Posterior cingulate gyrus (tissue), 11 donors: Measurements from ENCODE around the gene OR4E1.
A peak's percentile ranks its signal among the peaks of the same experiment; 100 is the strongest.
"Not testable (repeated sequence)": the region's sequence is repeated elsewhere in the genome, so short reads cannot be mapped to it uniquely, and the experiment has no call there.

Experiments used
- DNase-seq, 10 donors: peaks; one replicate each; pipeline versions ENCODE4 v3.0.0 to v3.0.0-alpha.2; 2020 to 2021; ENCODE audit warnings: mixed read lengths in 3 of 10
- intact Hi-C: fragments of 100-400 bp; cut with DNase I; formaldehyde crosslinking; loops from one replicate; pipeline ENCODE4 v1.15.1; 2023

The OR4E1 gene

GRCh38 chr14:21673718-21674117 is at the start of gene OR4E1:
OR4E1 (minus strand) TSS chr14:21673818; CDS start chr14:21670935, 2,883 bp downstream.
- DNase-seq: no peak
- intact Hi-C loops: no loop called here

GRCh38 chr14:21721504-21721903 is 47.9 kb upstream of the OR4E1 start:
- intact Hi-C loops: no loop called here
- no peak for DNase-seq

- DNase-seq: no peak
- intact Hi-C loops: no loop called here
Observed at GRCh38 chr14:21719841-21720240, 46.2 kb upstream of the OR4E1 start.

- intact Hi-C loops: no loop called here
- DNase-seq: no peak
Observed at GRCh38 chr14:21714318-21714929, 40.8 kb upstream of the OR4E1 start.

- intact Hi-C loops: no loop called here
Observed at GRCh38 chr14:21712036-21712435, 38.4 kb upstream of the OR4E1 start.

GRCh38 chr14:21711360-21711961 is 37.8 kb upstream of the OR4E1 start:
- intact Hi-C loops: no loop called here
- DNase-seq: no peak

More at GRCh38 chr14:21712036-21712435, 38.4 kb upstream of the OR4E1 start:
- no peak for DNase-seq

- intact Hi-C loops: no loop called here
- no peak for DNase-seq
Observed at GRCh38 chr14:21704338-21704737, 30.7 kb upstream of the OR4E1 start.

- intact Hi-C loops: no loop called here
- no peak for DNase-seq
Observed at GRCh38 chr14:21703357-21704326, 30.0 kb upstream of the OR4E1 start.

- intact Hi-C loops: no loop called here
- no peak for DNase-seq
Observed at GRCh38 chr14:21702316-21702715, 28.7 kb upstream of the OR4E1 start.

GRCh38 chr14:21699551-21699950 is 25.9 kb upstream of the OR4E1 start:
- intact Hi-C loops: no loop called here
- no peak for DNase-seq

GRCh38 chr14:21698538-21698937 is 24.9 kb upstream of the OR4E1 start:
- DNase-seq, intact Hi-C loops: not testable (repeated sequence)

- peak in 2 of 10 donors; percentile 69 to 72 for DNase-seq
- intact Hi-C loops: not testable (repeated sequence)
Observed at GRCh38 chr14:21697662-21698061, 24.0 kb upstream of the OR4E1 start.

GRCh38 chr14:21694425-21694824 is 20.8 kb upstream of the OR4E1 start:
- no peak for DNase-seq
- intact Hi-C loops: no loop called here

- intact Hi-C loops: no loop called here
- DNase-seq: no peak
Observed at GRCh38 chr14:21686468-21686867, 12.8 kb upstream of the OR4E1 start.

- intact Hi-C loops: no loop called here
- no peak for DNase-seq
Observed at GRCh38 chr14:21680072-21680471, 6.5 kb upstream of the OR4E1 start.

GRCh38 chr14:21675566-21675965 is 1.9 kb upstream of the OR4E1 start:
- intact Hi-C loops: no loop called here

GRCh38 chr14:21672116-21672515 is 1.5 kb downstream of the OR4E1 start:
- intact Hi-C loops: no loop called here
- no peak for DNase-seq

More at GRCh38 chr14:21675566-21675965, 1.9 kb upstream of the OR4E1 start:
- DNase-seq: no peak

GRCh38 chr14:21671371-21671770 is 2.2 kb downstream of the OR4E1 start:
- DNase-seq: no peak
- intact Hi-C loops: no loop called here

- no peak for DNase-seq
- intact Hi-C loops: no loop called here
Observed at GRCh38 chr14:21669284-21669683, 4.3 kb downstream of the OR4E1 start.

- intact Hi-C loops: no loop called here
- DNase-seq: no peak
Observed at GRCh38 chr14:21668377-21668776, 5.2 kb downstream of the OR4E1 start.

GRCh38 chr14:21656980-21657379 is 16.6 kb downstream of the OR4E1 start:
- DNase-seq: no peak
- intact Hi-C loops: no loop called here
